ENCODE results near the gene ABAT.
"Not testable (repeated sequence)": the region's sequence is repeated elsewhere in the genome, so short reads cannot be mapped to it uniquely, and the experiment has no call there.

The ABAT gene

GRCh38 chr16:8798174-8798527 is 123.7 kb downstream of the ABAT start:
- H3K4me2 ChIP-seq (ENCODE audit: low read length): peak overlapping the region; percentile 94
- peak overlapping the region; percentile 99 for H3K4me3 ChIP-seq (ENCODE audit: low read length)
- TF ChIP-seq CTCF (IDR thresholded peaks at IDR 0.05; ENCODE audit: low read depth, low read length): no peak
- TF ChIP-seq EZH2phosphoT487 (IDR thresholded peaks at IDR 0.05; ENCODE audit: low read depth): no peak
- peaks cover 20% of the 10 kb centered on the region for H3K4me1 ChIP-seq (ENCODE audit: low read length)
- peak overlapping the region; percentile 31; the same call in 1 of the 2 replicates for H2AFZ ChIP-seq (ENCODE audit: low read depth, low read length)
- peaks cover 84% of the 10 kb centered on the region for H3K79me2 ChIP-seq (ENCODE audit: low read length)
- peaks cover 23% of the 10 kb centered on the region for H3K36me3 ChIP-seq (replicated peaks; ENCODE audit: low read depth, low read length)
- no peaks in the 10 kb centered on the region for H3K9me3 ChIP-seq (ENCODE audit: insufficient read depth, low read length)
- H3K9ac ChIP-seq (ENCODE audit: low read length): peak overlapping the region; percentile 97
- peak overlapping the region; percentile 64 for H3K27ac ChIP-seq (ENCODE audit: low read length)
- H3K27me3 ChIP-seq (ENCODE audit: low read depth, low read length): no peaks in the 10 kb centered on the region
- peaks cover 16% of the 10 kb centered on the region for H4K20me1 ChIP-seq (ENCODE audit: insufficient read depth, low read length)

- H2AFZ ChIP-seq (ENCODE audit: low read depth, low read length): no peak overlapping the region
- peak overlapping the region; percentile 64 for H3K27ac ChIP-seq (ENCODE audit: low read length)
- no peaks in the 10 kb centered on the region for H3K9me3 ChIP-seq (ENCODE audit: insufficient read depth, low read length)
- H3K4me2 ChIP-seq (ENCODE audit: low read length): peak overlapping the region; percentile 94
- no peaks in the 10 kb centered on the region for H3K27me3 ChIP-seq (ENCODE audit: low read depth, low read length)
- H3K79me2 ChIP-seq (ENCODE audit: low read length): peaks cover 87% of the 10 kb centered on the region
- peaks cover 25% of the 10 kb centered on the region for H3K36me3 ChIP-seq (replicated peaks; ENCODE audit: low read depth, low read length)
- peak overlapping the region; percentile 99 for H3K4me3 ChIP-seq (ENCODE audit: low read length)
- no peak for TF ChIP-seq EZH2phosphoT487 (IDR thresholded peaks at IDR 0.05; ENCODE audit: low read depth)
- no peak for TF ChIP-seq CTCF (IDR thresholded peaks at IDR 0.05; ENCODE audit: low read depth, low read length)
- peaks cover 20% of the 10 kb centered on the region for H3K4me1 ChIP-seq (ENCODE audit: low read length)
- peak overlapping the region; percentile 97 for H3K9ac ChIP-seq (ENCODE audit: low read length)
- peaks cover 16% of the 10 kb centered on the region for H4K20me1 ChIP-seq (ENCODE audit: insufficient read depth, low read length)
Observed at GRCh38 chr16:8798535-8799157, 124.2 kb downstream of the ABAT start.

- Histone ChIP-seq H3K4me1 (ENCODE audit: low read length) (peaks cover 14% of the 10 kb centered on the region), H3K36me3 (replicated peaks; ENCODE audit: low read depth, low read length) (peaks cover 42% of the 10 kb centered on the region), H3K9ac (ENCODE audit: low read length) (no peak overlapping the region), H3K9me3 (ENCODE audit: insufficient read depth, low read length) (no peaks in the 10 kb centered on the region), H3K4me3 (ENCODE audit: low read length) (no peak overlapping the region), H4K20me1 (ENCODE audit: insufficient read depth, low read length) (peaks cover 16% of the 10 kb centered on the region), H2AFZ (ENCODE audit: low read depth, low read length) (no peak overlapping the region), H3K27me3 (ENCODE audit: low read depth, low read length) (no peaks in the 10 kb centered on the region), H3K79me2 (ENCODE audit: low read length) (peaks cover 93% of the 10 kb centered on the region), H3K27ac (ENCODE audit: low read length) (no peak overlapping the region), H3K4me2 (ENCODE audit: low read length) (no peak overlapping the region)
- TF ChIP-seq EZH2phosphoT487 (IDR thresholded peaks at IDR 0.05; ENCODE audit: low read depth): no peak
- TF ChIP-seq CTCF (IDR thresholded peaks at IDR 0.05; ENCODE audit: low read depth, low read length): no peak
Observed at GRCh38 chr16:8801701-8802100, 127.3 kb downstream of the ABAT start.

- peaks cover 83% of the 10 kb centered on the region for H3K79me2 ChIP-seq (ENCODE audit: low read length)
Observed at GRCh38 chr16:8803733-8804132, 129.3 kb downstream of the ABAT start.

More at GRCh38 chr16:8803733-8804132, 129.3 kb downstream of the ABAT start:
- H3K36me3 ChIP-seq (replicated peaks; ENCODE audit: low read depth, low read length): peaks cover 52% of the 10 kb centered on the region
- H3K4me1 ChIP-seq (ENCODE audit: low read length): peaks cover 12% of the 10 kb centered on the region
- not testable (repeated sequence) for H3K4me2 ChIP-seq (ENCODE audit: low read length); H3K9ac ChIP-seq (ENCODE audit: low read length); H3K4me3 ChIP-seq (ENCODE audit: low read length); H3K9me3 ChIP-seq (ENCODE audit: insufficient read depth, low read length); H3K27me3 ChIP-seq (ENCODE audit: low read depth, low read length); H2AFZ ChIP-seq (ENCODE audit: low read depth, low read length); H3K27ac ChIP-seq (ENCODE audit: low read length)
- peaks cover 16% of the 10 kb centered on the region for H4K20me1 ChIP-seq (ENCODE audit: insufficient read depth, low read length)
